GM10266 (cell line): ENCODE data around the gene IGFALS.

Source experiments
- DNase-seq: peaks from one replicate; pipeline ENCODE4 v3.0.0; 2012; ENCODE audit errors: extremely low spot score
- TF ChIP-seq, protein P1 (sequence below): IDR thresholded peaks from 2 replicates; pipeline ENCODE4 v1.5.1; 2012; ENCODE audit warnings: mild to moderate bottlenecking, low read depth; ENCODE audit not compliant: control insufficient read depth, insufficient read depth; ENCODE audit errors: missing control alignments

Gene IGFALS

GRCh38 chr16:1775006-1775845 lies 18.3 kb downstream of the IGFALS start:
- TF ChIP-seq, protein P1, sequence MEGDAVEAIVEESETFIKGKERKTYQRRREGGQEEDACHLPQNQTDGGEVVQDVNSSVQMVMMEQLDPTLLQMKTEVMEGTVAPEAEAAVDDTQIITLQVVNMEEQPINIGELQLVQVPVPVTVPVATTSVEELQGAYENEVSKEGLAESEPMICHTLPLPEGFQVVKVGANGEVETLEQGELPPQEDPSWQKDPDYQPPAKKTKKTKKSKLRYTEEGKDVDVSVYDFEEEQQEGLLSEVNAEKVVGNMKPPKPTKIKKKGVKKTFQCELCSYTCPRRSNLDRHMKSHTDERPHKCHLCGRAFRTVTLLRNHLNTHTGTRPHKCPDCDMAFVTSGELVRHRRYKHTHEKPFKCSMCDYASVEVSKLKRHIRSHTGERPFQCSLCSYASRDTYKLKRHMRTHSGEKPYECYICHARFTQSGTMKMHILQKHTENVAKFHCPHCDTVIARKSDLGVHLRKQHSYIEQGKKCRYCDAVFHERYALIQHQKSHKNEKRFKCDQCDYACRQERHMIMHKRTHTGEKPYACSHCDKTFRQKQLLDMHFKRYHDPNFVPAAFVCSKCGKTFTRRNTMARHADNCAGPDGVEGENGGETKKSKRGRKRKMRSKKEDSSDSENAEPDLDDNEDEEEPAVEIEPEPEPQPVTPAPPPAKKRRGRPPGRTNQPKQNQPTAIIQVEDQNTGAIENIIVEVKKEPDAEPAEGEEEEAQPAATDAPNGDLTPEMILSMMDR, result no peak

DNA sequence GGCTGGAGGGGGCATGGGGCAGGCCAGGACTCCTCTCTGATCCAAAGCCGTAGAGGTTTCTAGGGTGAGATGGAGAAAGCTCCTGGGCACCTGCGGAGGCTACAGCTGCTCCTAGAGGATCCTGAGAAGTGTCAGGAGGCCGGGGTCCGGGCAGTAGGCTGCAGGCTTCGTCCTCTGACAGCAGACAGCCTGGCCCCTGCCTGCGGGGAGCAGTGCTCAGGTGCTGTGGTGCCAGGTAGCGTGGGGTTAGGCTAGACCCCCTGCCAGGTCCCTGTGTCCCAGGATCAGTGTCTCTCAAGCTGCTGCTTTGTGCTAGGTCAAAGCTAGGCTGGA lies 19.1 kb downstream of the IGFALS start:
- DNase-seq, result no peak
- TF ChIP-seq, protein P1, result no peak

More at GRCh38 chr16:1775006-1775845, 18.3 kb downstream of the IGFALS start:
- no peak for DNase-seq

- no peak for DNase-seq
- TF ChIP-seq, protein P1, result no peak
These were observed 19.6 kb downstream of the IGFALS start for GRCh38 chr16:1773703-1774447.

DNA sequence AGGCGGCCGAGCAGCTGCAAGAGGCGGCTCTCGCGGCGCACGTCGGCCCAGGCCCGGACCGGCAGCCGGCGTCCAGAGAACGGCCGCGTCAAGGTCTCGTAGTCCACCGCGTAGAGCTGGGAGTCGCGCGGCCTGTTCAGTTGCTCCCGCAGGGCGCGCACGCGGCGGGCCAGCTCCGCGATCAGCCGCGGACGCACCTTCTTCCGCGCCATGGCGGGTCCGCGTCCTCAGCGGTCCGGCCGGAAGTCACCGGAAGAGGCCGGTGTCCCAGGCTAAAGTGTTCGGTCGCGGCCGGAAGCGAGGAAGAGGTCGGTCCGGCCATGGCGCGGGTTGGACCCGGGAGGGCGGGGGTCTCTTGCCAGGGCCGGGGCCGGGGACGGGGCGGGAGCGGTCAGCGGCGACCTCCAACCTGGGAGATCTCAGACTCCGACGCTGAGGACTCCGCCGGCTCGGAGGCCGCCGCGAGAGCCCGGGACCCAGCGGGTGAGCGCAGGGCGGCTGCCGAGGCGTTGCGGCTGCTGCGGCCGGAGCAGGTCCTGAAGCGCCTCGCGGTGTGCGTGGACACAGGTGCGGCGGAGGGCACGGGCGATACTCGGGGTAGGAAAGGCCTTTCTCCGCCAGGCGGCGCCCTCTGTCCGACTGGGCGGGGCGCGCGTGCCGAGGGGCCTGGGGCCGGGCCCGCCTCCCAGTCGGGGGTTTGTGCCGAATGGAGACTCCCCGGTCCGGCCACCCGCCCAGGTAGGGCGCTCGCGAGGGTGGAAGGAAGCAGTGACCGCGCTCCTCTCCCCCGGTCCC lies 20.4 kb downstream of the IGFALS start, which contains the start of gene MRPS34:
TSS of gene MRPS34 (minus strand) at position 227 of the 795 bp plus-strand sequence. CDS start at position 212, 15 bp downstream.
- peak; percentile 93 for DNase-seq
- TF ChIP-seq, protein P1, result peak; percentile 94

- no peak for DNase-seq
- TF ChIP-seq, protein P1, result no peak
These were observed 21.1 kb downstream of the IGFALS start, which contains the start of gene EME2 for GRCh38 chr16:1772362-1772907. EME2 (plus strand) TSS chr16:1772810; CDS start chr16:1773228, 418 bp downstream.

DNA sequence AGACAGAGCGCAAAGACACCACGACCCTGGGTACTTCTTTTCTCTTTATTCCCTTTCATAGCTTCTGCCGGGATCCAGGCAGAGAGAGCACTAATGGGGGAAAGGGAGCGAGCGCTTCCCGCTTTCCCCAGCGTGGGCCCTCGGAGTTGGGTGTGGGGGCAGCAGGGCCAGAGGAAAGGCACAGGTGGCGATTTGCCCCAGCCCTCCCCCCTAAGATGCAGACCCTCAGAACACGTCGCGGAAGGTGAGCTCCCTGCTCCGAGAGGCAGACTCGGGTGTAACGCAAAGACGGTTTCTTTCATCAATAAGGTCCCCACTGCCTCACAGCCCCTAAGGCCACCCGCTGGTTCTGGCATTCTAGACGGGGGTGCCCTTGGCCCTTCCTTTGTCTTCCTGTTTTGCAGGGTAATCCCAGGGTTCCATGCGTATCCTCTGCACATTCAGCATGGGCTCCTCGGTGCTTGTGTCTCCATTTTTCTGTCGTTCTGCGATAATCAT lies 21.6 kb downstream of the IGFALS start:
- no peak for DNase-seq
- TF ChIP-seq, protein P1, result no peak
